BE2C (cell line): ENCODE measurements around the gene TRIM31.

Source experiments
- DNase-seq: peaks from one replicate; pipeline ENCODE4 v3.0.0-alpha.2; 2020
- H3K27me3 ChIP-seq: fragments of 250-450 bp; sonication (Bioruptor Pico); 2 replicates; pipeline ENCODE4 v1.5.1; 2020; ENCODE audit warnings: mild to moderate bottlenecking
- H3K36me3 ChIP-seq: fragments of 250-450 bp; sonication (Bioruptor Pico); 2 replicates; pipeline ENCODE4 v1.5.1; 2020; ENCODE audit warnings: mild to moderate bottlenecking
- H3K4me1 ChIP-seq: fragments of 250-450 bp; sonication (Bioruptor Pico); 2 replicates; pipeline ENCODE4 v1.5.1; 2020
- H3K4me3 ChIP-seq: 2 replicates; pipeline ENCODE4 v1.5.1; 2011; ENCODE audit warnings: low read depth, low read length
- H3K9me3 ChIP-seq: fragments of 250-450 bp; sonication (Bioruptor Pico); 2 replicates; pipeline ENCODE4 v1.5.1; 2020
- CTCF ChIP-seq: IDR thresholded peaks from 2 replicates; pipeline ENCODE4 v1.5.1; 2012; ENCODE audit warnings: mild to moderate bottlenecking, low read depth, low read length

The TRIM31 gene

DNA sequence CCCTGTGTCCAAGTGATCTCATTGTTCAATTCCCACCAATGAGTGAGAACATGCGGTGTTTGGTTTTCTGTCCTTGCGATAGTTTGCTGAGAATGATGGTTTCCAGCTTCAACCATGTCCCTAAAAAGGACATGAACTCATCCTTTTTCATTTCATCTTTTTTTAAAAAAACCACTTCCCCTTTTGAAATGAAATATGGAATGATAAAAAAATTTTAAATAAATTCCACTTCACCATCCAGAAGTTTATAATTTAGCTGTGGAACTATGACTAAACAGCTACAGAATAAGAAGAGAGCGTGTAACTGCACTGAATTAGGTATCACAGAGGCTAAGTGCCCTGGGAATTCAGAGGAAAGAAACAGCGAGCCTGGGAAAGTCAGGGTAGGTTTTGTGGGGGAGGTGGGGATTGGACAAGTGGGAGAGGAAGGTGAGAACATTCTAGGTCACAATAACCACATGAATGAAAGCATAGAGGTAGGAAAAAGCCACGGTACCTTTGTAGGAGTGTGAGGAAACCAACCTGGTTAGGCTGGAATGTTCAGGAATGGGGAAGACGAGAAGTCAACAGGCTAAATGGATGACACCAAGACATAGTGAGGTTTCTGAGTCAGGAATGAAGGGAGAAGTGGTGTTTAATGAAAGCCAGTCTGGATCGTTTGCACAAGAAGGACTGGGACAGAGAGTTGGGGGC lies 37.1 kb upstream of the TRIM31 start:
- TF ChIP-seq CTCF, result no peak
- Histone ChIP-seq H3K27me3 (peaks cover 21% of the 10 kb centered on the region), H3K4me3 (no peak overlapping the region), H3K9me3 (no peaks in the 10 kb centered on the region), H3K36me3 (no peaks in the 10 kb centered on the region), H3K4me1 (no peaks in the 10 kb centered on the region)
- no peak for DNase-seq

GRCh38 chr6:30149234-30149633 lies 36.3 kb upstream of the TRIM31 start:
- Histone ChIP-seq H3K27me3 (peaks cover 21% of the 10 kb centered on the region), H3K36me3 (no peaks in the 10 kb centered on the region), H3K4me3 (no peak overlapping the region), H3K9me3 (no peaks in the 10 kb centered on the region), H3K4me1 (no peaks in the 10 kb centered on the region)
- DNase-seq, result no peak
- no peak for TF ChIP-seq CTCF

DNA sequence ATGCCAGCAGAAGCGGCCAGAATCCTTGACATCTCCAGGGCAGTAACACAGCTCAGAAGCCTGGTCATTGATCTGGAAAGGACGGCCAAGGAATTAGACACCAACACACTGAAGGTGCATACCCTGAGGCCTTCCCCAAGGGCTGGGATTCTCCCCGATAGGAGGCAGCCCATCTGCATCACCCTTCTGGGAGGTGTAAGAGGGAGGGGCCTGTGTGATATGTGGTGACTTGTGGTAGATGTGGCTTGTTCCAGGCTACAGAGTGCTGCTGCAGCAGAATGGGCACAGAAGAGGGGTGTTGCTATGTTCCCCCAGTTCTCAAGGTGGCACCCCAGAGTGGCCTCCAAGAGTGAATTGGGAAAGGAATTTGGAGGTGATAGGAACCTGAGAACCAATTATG lies 34.2 kb upstream of the TRIM31 start:
- TF ChIP-seq CTCF, result no peak

GRCh38 chr6:30145818-30146217 lies 32.9 kb upstream of the TRIM31 start:
- H3K27me3 ChIP-seq, result peaks cover 19% of the 10 kb centered on the region
- H3K36me3 ChIP-seq, result no peaks in the 10 kb centered on the region
- H3K4me1 ChIP-seq, result no peaks in the 10 kb centered on the region; the same call in 1 of the 2 replicates
- TF ChIP-seq CTCF, result no peak
- DNase-seq, result no peak
- no peak overlapping the region for H3K4me3 ChIP-seq
- H3K9me3 ChIP-seq, result no peaks in the 10 kb centered on the region

More for the DNA sequence above, 34.2 kb upstream of the TRIM31 start:
- Histone ChIP-seq H3K4me1 (no peaks in the 10 kb centered on the region; the same call in 1 of the 2 replicates), H3K36me3 (no peaks in the 10 kb centered on the region), H3K27me3 (peaks cover 22% of the 10 kb centered on the region), H3K4me3 (no peak overlapping the region), H3K9me3 (no peaks in the 10 kb centered on the region)
- no peak for DNase-seq

- peaks cover 19% of the 10 kb centered on the region for H3K27me3 ChIP-seq
Observed at GRCh38 chr6:30144811-30145210, 31.9 kb upstream of the TRIM31 start.

More at GRCh38 chr6:30144811-30145210, 31.9 kb upstream of the TRIM31 start:
- H3K4me1 ChIP-seq, result no peaks in the 10 kb centered on the region; the same call in 1 of the 2 replicates
- no peaks in the 10 kb centered on the region for H3K36me3 ChIP-seq
- DNase-seq, result no peak
- no peak for TF ChIP-seq CTCF
- H3K9me3 ChIP-seq, result no peaks in the 10 kb centered on the region
- no peak overlapping the region for H3K4me3 ChIP-seq
